Activated T-helper 17 cell treated with anti-CD3 and anti-CD28 coated beads, Interleukin-2, amount 50 U/mL, for 72 hours (primary cell): ENCODE data around the gene CRACR2B. TPM values are rescaled to one million over a fixed set of nuclear protein-coding genes. Genes with fewer than 3 reads are reported as not detected.

Experiments
- ATAC-seq: fragments of 150-1000 bp; cut with Tn5 transposase; replicated peaks from 2 replicates; pipeline ENCODE4 v1.10.0; 2021; ENCODE audit warnings: mild to moderate bottlenecking, moderate library complexity
- H3K27ac Mint-ChIP-seq: one replicate; pipeline ENCODE4 v1.8.0; 2022; ENCODE audit warnings: mixed read lengths
- H3K27me3 Mint-ChIP-seq: one replicate; pipeline ENCODE4 v1.8.0; 2022; ENCODE audit warnings: mixed read lengths
- H3K36me3 Mint-ChIP-seq: one replicate; pipeline ENCODE4 v1.8.0; 2022; ENCODE audit warnings: low read depth, mild to moderate bottlenecking, mixed read lengths
- H3K4me1 Mint-ChIP-seq: one replicate; pipeline ENCODE4 v1.8.0; 2022; ENCODE audit warnings: mixed read lengths
- H3K4me3 Mint-ChIP-seq: one replicate; pipeline ENCODE4 v1.8.0; 2022; ENCODE audit warnings: mild to moderate bottlenecking, mixed read lengths
- H3K9me3 Mint-ChIP-seq: one replicate; pipeline ENCODE4 v1.8.0; 2022; ENCODE audit warnings: mixed read lengths
- total RNA-seq, 2 donors: library from RNA; stranded (reverse); gene quantifications; one replicate each; pipeline ENCODE4 v1.2.3, GENCODE V29; 2022

CRACR2B gene
- total RNA-seq, 2 donors from 2014 or later, result 1.4 to 1.9 TPM

- Mint-ChIP-seq H3K27me3 (peaks cover 3% of the 10 kb centered on the region), H3K4me1 (peaks cover 5% of the 10 kb centered on the region), H3K4me3 (peak overlapping the region; percentile 78), H3K36me3 (no peaks in the 10 kb centered on the region), H3K27ac (no peak overlapping the region), H3K9me3 (no peaks in the 10 kb centered on the region)
- no peak for ATAC-seq
Measured at GRCh38 chr11:833849-834311, 6.2 kb downstream of the CRACR2B start.

- ATAC-seq, result no peak
- H3K4me3 Mint-ChIP-seq, result peak overlapping the region; percentile 78
Measured at GRCh38 chr11:834371-835316, 6.9 kb downstream of the CRACR2B start.

GRCh38 chr11:836274-836673 lies 8.6 kb downstream of the CRACR2B start:
- Mint-ChIP-seq H3K4me3 (no peak overlapping the region), H3K4me1 (peaks cover 11% of the 10 kb centered on the region), H3K27me3 (peaks cover 3% of the 10 kb centered on the region), H3K27ac (no peak overlapping the region), H3K36me3 (peaks cover 18% of the 10 kb centered on the region), H3K9me3 (no peaks in the 10 kb centered on the region)
- no peak for ATAC-seq

More at GRCh38 chr11:834371-835316, 6.9 kb downstream of the CRACR2B start:
- Mint-ChIP-seq H3K36me3 (peaks cover 4% of the 10 kb centered on the region), H3K27ac (no peak overlapping the region), H3K9me3 (no peaks in the 10 kb centered on the region), H3K27me3 (peaks cover 3% of the 10 kb centered on the region), H3K4me1 (peaks cover 5% of the 10 kb centered on the region)

GRCh38 chr11:836700-837099 lies 9.0 kb downstream of the CRACR2B start:
- no peak for ATAC-seq
- Mint-ChIP-seq H3K27me3 (no peaks in the 10 kb centered on the region), H3K4me1 (peaks cover 11% of the 10 kb centered on the region), H3K4me3 (no peak overlapping the region), H3K36me3 (peaks cover 18% of the 10 kb centered on the region), H3K9me3 (no peaks in the 10 kb centered on the region), H3K27ac (no peak overlapping the region)

- no peak overlapping the region for H3K4me3 Mint-ChIP-seq
Measured at GRCh38 chr11:837189-837989, 9.7 kb downstream of the CRACR2B start.

DNA sequence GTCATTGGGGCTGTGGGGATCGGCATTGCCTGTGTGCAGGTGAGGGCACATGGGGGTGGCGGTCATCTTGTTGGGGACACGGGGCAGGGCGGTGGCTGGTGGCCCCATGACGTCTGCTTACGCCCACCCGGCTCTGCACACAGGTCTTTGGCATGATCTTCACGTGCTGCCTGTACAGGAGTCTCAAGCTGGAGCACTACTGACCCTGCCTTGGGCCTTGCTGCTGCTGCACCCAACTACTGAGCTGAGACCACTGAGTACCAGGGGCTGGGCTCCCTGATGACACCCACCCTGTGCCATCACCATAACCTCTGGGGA lies 10.2 kb downstream of the CRACR2B start:
- H3K4me1 Mint-ChIP-seq, result peaks cover 11% of the 10 kb centered on the region
- H3K36me3 Mint-ChIP-seq, result peaks cover 18% of the 10 kb centered on the region
- no peak overlapping the region for H3K4me3 Mint-ChIP-seq
- no peak overlapping the region for H3K27ac Mint-ChIP-seq
- H3K27me3 Mint-ChIP-seq, result no peaks in the 10 kb centered on the region
- ATAC-seq, result no peak
- no peaks in the 10 kb centered on the region for H3K9me3 Mint-ChIP-seq

More at GRCh38 chr11:837189-837989, 9.7 kb downstream of the CRACR2B start:
- Mint-ChIP-seq H3K4me1 (peaks cover 11% of the 10 kb centered on the region), H3K27me3 (no peaks in the 10 kb centered on the region), H3K36me3 (peaks cover 18% of the 10 kb centered on the region), H3K9me3 (no peaks in the 10 kb centered on the region), H3K27ac (no peak overlapping the region)
- no peak for ATAC-seq

DNA sequence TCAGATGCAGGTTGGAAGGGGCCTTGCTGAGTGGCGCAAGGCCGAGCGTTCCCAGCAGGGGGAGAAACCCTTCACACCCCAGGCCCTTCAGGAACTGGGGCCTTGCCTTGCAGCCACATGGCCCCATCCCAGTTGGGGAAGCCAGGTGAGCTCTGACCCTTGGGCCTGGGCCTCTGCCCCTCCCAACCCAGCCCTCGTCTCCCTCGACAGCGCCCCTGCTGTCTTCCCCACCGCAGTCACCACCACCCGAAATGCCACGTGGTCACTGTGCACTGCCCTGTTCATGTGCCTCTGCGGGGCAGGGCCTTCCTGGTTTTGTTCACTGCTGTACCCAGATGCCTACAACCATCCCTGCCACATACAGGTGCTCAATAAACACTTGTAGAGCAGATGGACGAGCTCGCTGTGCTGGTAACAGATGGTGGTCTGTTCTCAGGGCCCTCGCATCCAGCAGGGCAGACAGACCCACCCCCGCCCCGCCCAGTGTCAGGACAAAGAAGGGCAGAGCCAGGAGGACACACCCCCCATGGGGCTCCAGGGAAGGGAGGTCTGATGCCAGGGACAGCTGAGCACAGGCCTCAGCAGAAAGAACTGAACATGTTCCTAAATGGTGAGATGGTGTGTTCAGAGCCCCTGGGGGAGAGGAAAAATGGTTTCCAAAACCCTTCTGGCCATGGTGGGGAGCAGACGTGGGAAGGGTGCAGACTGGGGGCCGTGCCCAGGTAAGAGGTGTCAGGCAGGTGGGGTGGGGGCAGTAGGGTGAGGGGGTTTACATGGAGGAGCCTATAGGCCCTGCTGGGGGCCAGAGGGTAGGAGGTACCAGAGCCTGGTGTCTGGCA lies 10.9 kb downstream of the CRACR2B start:
- H3K9me3 Mint-ChIP-seq, result no peaks in the 10 kb centered on the region

GRCh38 chr11:839280-839623 lies 11.5 kb downstream of the CRACR2B start:
- no peak overlapping the region for H3K27ac Mint-ChIP-seq
- H3K27me3 Mint-ChIP-seq, result no peaks in the 10 kb centered on the region

More for the DNA sequence above, 10.9 kb downstream of the CRACR2B start:
- Mint-ChIP-seq H3K4me3 (no peak overlapping the region), H3K36me3 (peaks cover 18% of the 10 kb centered on the region), H3K27ac (no peak overlapping the region), H3K4me1 (peaks cover 11% of the 10 kb centered on the region), H3K27me3 (no peaks in the 10 kb centered on the region)
- no peak for ATAC-seq

DNA sequence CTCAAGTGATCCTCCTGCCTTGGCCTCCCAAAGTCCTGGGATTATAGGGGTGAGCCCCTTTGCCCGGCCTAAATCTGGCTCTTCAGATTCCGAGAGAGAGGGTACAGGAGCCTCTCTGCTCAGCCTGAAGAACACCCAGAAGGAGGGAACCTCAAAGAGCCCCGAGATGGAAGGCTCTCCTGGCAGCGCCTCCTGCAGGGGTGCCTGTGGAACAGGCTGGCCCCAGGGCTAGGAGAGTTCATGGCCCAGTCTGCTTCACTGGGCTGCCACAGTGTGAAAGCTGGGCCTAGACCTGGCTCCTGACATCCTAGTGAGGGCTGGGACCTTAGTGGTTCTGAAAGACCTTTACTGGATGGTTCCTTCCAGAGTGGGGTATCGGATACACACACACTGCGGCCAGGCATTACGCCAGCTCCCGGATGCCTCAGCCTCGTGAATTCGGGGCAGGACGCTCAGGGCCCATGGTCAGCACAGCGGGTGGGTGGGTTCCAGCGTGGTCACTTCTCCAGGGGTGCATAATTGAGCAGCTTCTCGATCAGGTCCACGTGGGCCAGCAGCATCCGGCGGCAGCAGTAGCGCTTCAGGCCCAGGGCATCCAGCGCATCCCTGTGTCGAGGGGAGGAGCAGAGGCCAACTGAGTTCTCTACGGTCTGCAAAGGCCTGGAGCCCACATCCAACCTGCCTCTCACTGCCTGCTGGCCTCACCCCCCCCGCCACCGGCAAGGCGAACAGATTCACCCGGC lies 12.3 kb downstream of the CRACR2B start:
- Mint-ChIP-seq H3K4me3 (peak overlapping the region; percentile 73), H3K27ac (peak overlapping the region; percentile 68), H3K4me1 (peaks cover 7% of the 10 kb centered on the region), H3K27me3 (no peaks in the 10 kb centered on the region), H3K9me3 (no peaks in the 10 kb centered on the region), H3K36me3 (peaks cover 18% of the 10 kb centered on the region)
- no peak for ATAC-seq

More at GRCh38 chr11:839280-839623, 11.5 kb downstream of the CRACR2B start:
- Mint-ChIP-seq H3K4me3 (no peak overlapping the region), H3K4me1 (peaks cover 7% of the 10 kb centered on the region), H3K9me3 (no peaks in the 10 kb centered on the region), H3K36me3 (peaks cover 18% of the 10 kb centered on the region)
- ATAC-seq, result no peak

DNA sequence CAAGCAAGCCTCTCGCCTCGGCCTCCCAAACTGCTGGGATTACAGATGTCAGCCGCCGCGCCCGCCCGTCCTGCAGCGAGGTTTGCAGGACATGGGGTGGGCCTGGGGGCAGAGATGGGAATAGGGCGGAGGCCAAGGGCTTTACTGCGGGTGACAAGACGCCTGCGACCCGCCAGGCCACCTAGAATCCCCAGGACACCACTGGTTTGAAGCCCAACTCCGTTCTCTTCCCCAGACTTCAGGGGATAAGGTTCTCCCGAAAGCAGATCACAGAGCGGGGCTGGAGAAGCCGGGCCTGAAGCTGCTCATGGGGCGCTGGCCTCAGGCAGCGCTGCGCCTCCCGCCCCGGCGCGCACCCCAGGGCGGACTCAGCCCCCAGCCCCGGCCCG lies 14.3 kb downstream of the CRACR2B start:
- H3K36me3 Mint-ChIP-seq, result peaks cover 18% of the 10 kb centered on the region
- H3K4me1 Mint-ChIP-seq, result peaks cover 7% of the 10 kb centered on the region
- no peaks in the 10 kb centered on the region for H3K27me3 Mint-ChIP-seq
- H3K27ac Mint-ChIP-seq, result peak overlapping the region; percentile 82
- no peaks in the 10 kb centered on the region for H3K9me3 Mint-ChIP-seq
- peak overlapping the region; percentile 73 for H3K4me3 Mint-ChIP-seq
- peak; percentile 56 for ATAC-seq

- H3K27me3 Mint-ChIP-seq, result no peaks in the 10 kb centered on the region
- peak within 1 kb of the TSS; percentile 73 for H3K4me3 Mint-ChIP-seq
- peak within 1 kb of the TSS; percentile 82 for H3K27ac Mint-ChIP-seq
- peaks cover 7% of the 10 kb centered on the region for H3K4me1 Mint-ChIP-seq
- ATAC-seq, result peak; percentile 86
- peaks cover 18% of the 10 kb centered on the region for H3K36me3 Mint-ChIP-seq
- H3K9me3 Mint-ChIP-seq, result no peaks in the 10 kb centered on the region
Measured at GRCh38 chr11:842370-843002, 14.8 kb downstream of the CRACR2B start, which contains the start of the genes POLR2L and TSPAN4. Gene POLR2L (minus strand): TSS chr11:842529. CDS start chr11:842508, 21 bp downstream. Gene TSPAN4 (plus strand): TSS chr11:842852. CDS start chr11:850305, 7,453 bp downstream.

DNA sequence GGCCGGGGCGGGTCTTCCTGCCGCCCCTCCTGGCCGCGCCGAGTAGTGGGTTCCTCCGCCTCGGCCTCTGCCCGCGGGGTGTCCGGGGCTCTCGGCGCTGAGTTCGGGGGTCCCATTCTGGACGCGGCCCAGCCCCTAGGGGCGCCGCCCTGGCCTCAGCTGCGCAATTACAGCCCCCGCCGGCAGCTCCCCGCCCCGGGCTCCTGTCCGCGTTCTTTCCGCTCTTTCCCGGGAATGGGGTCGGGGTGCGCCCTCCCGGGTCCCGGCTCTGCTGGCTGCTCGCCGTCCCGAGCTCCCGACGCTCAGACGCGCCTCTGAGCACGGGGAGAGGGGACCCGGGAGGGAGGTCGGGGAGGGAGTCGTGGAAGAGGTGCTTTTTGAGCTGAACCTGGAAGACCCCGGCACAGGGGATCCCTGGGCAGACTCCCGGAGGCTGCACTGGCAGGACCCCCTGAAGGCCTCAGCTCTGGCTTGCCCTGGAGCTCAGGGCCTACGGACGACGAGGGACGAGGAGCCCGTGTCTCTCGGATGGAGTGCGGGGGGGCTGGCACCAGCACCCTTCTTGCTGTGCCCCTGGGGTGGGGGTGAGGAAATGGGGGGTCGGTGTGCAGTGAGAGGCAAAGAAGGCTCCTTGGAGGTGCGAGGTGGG lies 15.5 kb downstream of the CRACR2B start:
- peak overlapping the region; percentile 73 for H3K4me3 Mint-ChIP-seq
- no peaks in the 10 kb centered on the region for H3K9me3 Mint-ChIP-seq
- H3K27ac Mint-ChIP-seq, result no peak overlapping the region
- no peaks in the 10 kb centered on the region for H3K27me3 Mint-ChIP-seq
- H3K4me1 Mint-ChIP-seq, result peaks cover 7% of the 10 kb centered on the region
- no peak for ATAC-seq
- peaks cover 18% of the 10 kb centered on the region for H3K36me3 Mint-ChIP-seq
